GM23338 (cell line): ENCODE data around the gene MRGPRG. TPM values are rescaled to one million over a fixed set of nuclear protein-coding genes. Genes with fewer than 3 reads are reported as not detected.

Experiments used
- ATAC-seq: fragments of 200-7000 bp; cut with Tn5 transposase; 3 replicates; pipeline ENCODE4 v1.9.1; 2020
- DNase-seq: peaks from one replicate; pipeline ENCODE4 v3.0.0-alpha.2; 2015; ENCODE audit warnings: low spot score
- H2AFZ ChIP-seq: fragments of 200-600 bp; sonication (generic); 2 replicates; pipeline ENCODE4 v1.8.0; 2016; ENCODE audit warnings: antibody characterized with exemption, mild to moderate bottlenecking, moderate library complexity
- H3F3A ChIP-seq: fragments of 200-600 bp; sonication (generic); replicated peaks from 2 replicates; pipeline ENCODE4 v1.8.0; 2017; ENCODE audit warnings: antibody characterized with exemption, mixed run types, low read depth
- H3K27ac ChIP-seq: fragments of 200-600 bp; sonication (generic); 2 replicates; pipeline ENCODE4 v1.6.1; 2016; ENCODE audit warnings: low read depth
- H3K27me3 ChIP-seq: fragments of 200-600 bp; sonication (generic); 2 replicates; pipeline ENCODE4 v1.8.0; 2016; ENCODE audit warnings: mild to moderate bottlenecking, mixed run types, moderate library complexity; ENCODE audit not compliant: insufficient read depth
- H3K36me3 ChIP-seq: fragments of 200-600 bp; sonication (generic); 2 replicates; pipeline ENCODE4 v1.8.0; 2016; ENCODE audit warnings: mild to moderate bottlenecking; ENCODE audit not compliant: insufficient read depth
- H3K4me1 ChIP-seq: fragments of 200-600 bp; sonication (generic); 2 replicates; pipeline ENCODE4 v1.8.0; 2016; ENCODE audit warnings: mild to moderate bottlenecking, moderate library complexity; ENCODE audit not compliant: insufficient read depth
- H3K4me2 ChIP-seq: fragments of 200-600 bp; sonication (generic); 2 replicates; pipeline ENCODE4 v1.7.1; 2017; ENCODE audit warnings: mixed run types
- H3K4me3 ChIP-seq: fragments of 200-600 bp; sonication (generic); 2 replicates; pipeline ENCODE4 v1.6.1; 2016; ENCODE audit warnings: mixed run types
- H3K79me2 ChIP-seq: fragments of 200-600 bp; sonication (generic); replicated peaks from 2 replicates; pipeline ENCODE4 v1.8.0; 2017; ENCODE audit warnings: mild to moderate bottlenecking; ENCODE audit not compliant: insufficient read depth
- H3K9me2 ChIP-seq: fragments of 200-600 bp; sonication (generic); 2 replicates; pipeline ENCODE4 v1.8.0; 2017; ENCODE audit not compliant: insufficient read depth
- H4K20me1 ChIP-seq: fragments of 200-600 bp; sonication (generic); replicated peaks from 2 replicates; pipeline ENCODE4 v1.8.0; 2017; ENCODE audit warnings: mild to moderate bottlenecking; ENCODE audit not compliant: insufficient read depth
- H3K27ac Mint-ChIP-seq: 2 replicates; pipeline ENCODE4 v1.8.0; 2020; ENCODE audit warnings: inconsistent platforms, mild to moderate bottlenecking, moderate library complexity, mixed read lengths
- H3K27me3 Mint-ChIP-seq: 3 replicates; pipeline ENCODE4 v1.8.0; 2022; ENCODE audit warnings: low read depth, mild to moderate bottlenecking, moderate library complexity, mixed read lengths, inconsistent platforms; ENCODE audit not compliant: insufficient read depth, poor library complexity
- H3K36me3 Mint-ChIP-seq: 3 replicates; pipeline ENCODE4 v1.8.0; 2021; ENCODE audit warnings: low read depth, mild to moderate bottlenecking, inconsistent platforms, moderate library complexity, mixed read lengths
- H3K4me1 Mint-ChIP-seq: 3 replicates; pipeline ENCODE4 v1.8.0; 2020; ENCODE audit warnings: mild to moderate bottlenecking, inconsistent platforms, mixed read lengths
- H3K4me3 Mint-ChIP-seq: 3 replicates; pipeline ENCODE4 v1.8.0; 2021; ENCODE audit warnings: moderate library complexity, mild to moderate bottlenecking, inconsistent platforms, mixed read lengths
- H3K9me3 Mint-ChIP-seq: 3 replicates; pipeline ENCODE4 v1.8.0; 2020; ENCODE audit warnings: moderate library complexity, mild to moderate bottlenecking, inconsistent platforms, mixed read lengths
- CREB1 ChIP-seq: fragments of 250-450 bp; sonication (Bioruptor Pico); IDR thresholded peaks from 2 replicates; pipeline ENCODE4 v1.5.0; 2020; ENCODE audit warnings: low read depth, mild to moderate bottlenecking, moderate library complexity
- EZH2 ChIP-seq: fragments of 200-600 bp; sonication (generic); IDR thresholded peaks from one replicate; pipeline ENCODE4 v1.8.0; 2017; ENCODE audit warnings: antibody characterized with exemption, mild to moderate bottlenecking, low read depth; ENCODE audit not compliant: unreplicated experiment
- EZH2phosphoT487 ChIP-seq: fragments of 200-600 bp; sonication (generic); IDR thresholded peaks from one replicate; pipeline ENCODE4 v1.8.1; 2018; ENCODE audit warnings: antibody characterized with exemption; ENCODE audit not compliant: unreplicated experiment
- JUNB ChIP-seq: IDR thresholded peaks from one replicate; pipeline ENCODE4 v1.6.1; 2016; ENCODE audit warnings: antibody characterized with exemption; ENCODE audit not compliant: unreplicated experiment
- NANOG ChIP-seq: IDR thresholded peaks from 2 replicates; pipeline ENCODE4 v1.6.1; 2016; ENCODE audit warnings: antibody characterized with exemption, borderline replicate concordance
- REST ChIP-seq: IDR thresholded peaks from one replicate; pipeline ENCODE4 v1.6.1; 2018; ENCODE audit warnings: antibody characterized with exemption; ENCODE audit not compliant: unreplicated experiment
- ZNF331 ChIP-seq: fragments of 250-450 bp; sonication (Bioruptor Pico); IDR thresholded peaks from 2 replicates; pipeline ENCODE4 v1.5.0; 2020; ENCODE audit warnings: low read depth, mild to moderate bottlenecking, moderate library complexity
- ZNF462 ChIP-seq: fragments of 250-450 bp; sonication (Bioruptor Pico); IDR thresholded peaks from 2 replicates; pipeline ENCODE4 v1.5.0; 2020; ENCODE audit warnings: mild to moderate bottlenecking, moderate library complexity
- polyA plus RNA-seq: library from polyadenylated mRNA; unstranded; fragments of >200 nt; fragmentation: Nextera tagmentation; extraction: Ambion mirVana; gene quantifications from 2 replicates; pipeline ENCODE4 v1.2.1, GENCODE V29; 2016
- total RNA-seq: library from RNA; depleted of rRNA; stranded (reverse); fragments of >200 nt; shearing (Covaris generic); gene quantifications from 2 replicates; pipeline ENCODE4 v1.2.3, GENCODE V29; 2014

Gene MRGPRG
- total and polyA plus RNA-seq, 2 experiments from 2014 or later, result not detected

- no peak overlapping the region for H2AFZ ChIP-seq
- no peaks in the 10 kb centered on the region for H3K27me3 ChIP-seq
- ATAC-seq (no peak), DNase-seq (no peak)
- Mint-ChIP-seq H3K36me3 (no peaks in the 10 kb centered on the region; the same call in 2 of the 3 replicates), H3K4me3 (no peak overlapping the region), H3K27ac (no peak overlapping the region), H3K4me1 (peaks cover 10% of the 10 kb centered on the region), H3K27me3 (peaks cover 13% of the 10 kb centered on the region), H3K9me3 (peaks cover 9% of the 10 kb centered on the region)
- H3K4me2 ChIP-seq, result no peak overlapping the region
- H3K4me1 ChIP-seq, result no peaks in the 10 kb centered on the region
- no peaks in the 10 kb centered on the region for H4K20me1 ChIP-seq
- no peaks in the 10 kb centered on the region for H3K79me2 ChIP-seq
- H3F3A ChIP-seq, result no peaks in the 10 kb centered on the region
- TF ChIP-seq JUNB (no peak), CREB1 (CRISPR knock-in tag) (no peak), NANOG (no peak), ZNF331 (no peak), EZH2 (no peak), EZH2phosphoT487 (no peak), REST (no peak), ZNF462 (no peak)
- H3K36me3 ChIP-seq, result no peaks in the 10 kb centered on the region
- H3K4me3 ChIP-seq, result no peak overlapping the region
- H3K27ac ChIP-seq, result no peak overlapping the region
- peaks cover 17% of the 10 kb centered on the region; the same call in 1 of the 2 replicates for H3K9me2 ChIP-seq
Measured at GRCh38 chr11:3173795-3174194, 44.8 kb downstream of the MRGPRG start.
